ENCODE measurements around the gene RAI1.
"Not testable (repeated sequence)": the region's sequence is repeated elsewhere in the genome, so short reads cannot be mapped to it uniquely, and the experiment has no call there.

The RAI1 gene

GRCh38 chr17:17641621-17642409 lies 39.4 kb upstream of the RAI1 start:
- TF ChIP-seq CTCF (conservative IDR thresholded peaks at IDR 0.05): peak; percentile 93
- TF ChIP-seq ZFX (IDR thresholded peaks at IDR 0.05): no peak
- H3K27ac ChIP-seq: no peak overlapping the region

GRCh38 chr17:17645148-17645547 lies 36.1 kb upstream of the RAI1 start:
- H3K27ac ChIP-seq: not testable (repeated sequence)

GRCh38 chr17:17645961-17646360 lies 35.3 kb upstream of the RAI1 start:
- TF ChIP-seq CTCF (conservative IDR thresholded peaks at IDR 0.05) (no peak), ZFX (IDR thresholded peaks at IDR 0.05) (no peak)

GRCh38 chr17:17647524-17648178 lies 33.6 kb upstream of the RAI1 start:
- no peak for TF ChIP-seq CTCF (conservative IDR thresholded peaks at IDR 0.05)
- no peak for TF ChIP-seq ZFX (IDR thresholded peaks at IDR 0.05)
- no peak overlapping the region for H3K27ac ChIP-seq

More at GRCh38 chr17:17645961-17646360, 35.3 kb upstream of the RAI1 start:
- no peak overlapping the region for H3K27ac ChIP-seq

GRCh38 chr17:17648762-17649161 lies 32.5 kb upstream of the RAI1 start:
- TF ChIP-seq ZFX (IDR thresholded peaks at IDR 0.05): no peak
- TF ChIP-seq CTCF (conservative IDR thresholded peaks at IDR 0.05): no peak

GRCh38 chr17:17650959-17651358 lies 30.3 kb upstream of the RAI1 start:
- no peak for TF ChIP-seq ZFX (IDR thresholded peaks at IDR 0.05)
- no peak for TF ChIP-seq CTCF (conservative IDR thresholded peaks at IDR 0.05)
- no peak overlapping the region for H3K27ac ChIP-seq

More at GRCh38 chr17:17648762-17649161, 32.5 kb upstream of the RAI1 start:
- no peak overlapping the region for H3K27ac ChIP-seq

- TF ChIP-seq ZFX (IDR thresholded peaks at IDR 0.05): no peak
- TF ChIP-seq CTCF (conservative IDR thresholded peaks at IDR 0.05): no peak
Measured at GRCh38 chr17:17653343-17653742, 27.9 kb upstream of the RAI1 start.

More at GRCh38 chr17:17653343-17653742, 27.9 kb upstream of the RAI1 start:
- H3K27ac ChIP-seq: no peak overlapping the region

All from C4-2B (cell line).